Measurements from ENCODE around the gene FADD.

- TF ChIP-seq, protein P1, sequence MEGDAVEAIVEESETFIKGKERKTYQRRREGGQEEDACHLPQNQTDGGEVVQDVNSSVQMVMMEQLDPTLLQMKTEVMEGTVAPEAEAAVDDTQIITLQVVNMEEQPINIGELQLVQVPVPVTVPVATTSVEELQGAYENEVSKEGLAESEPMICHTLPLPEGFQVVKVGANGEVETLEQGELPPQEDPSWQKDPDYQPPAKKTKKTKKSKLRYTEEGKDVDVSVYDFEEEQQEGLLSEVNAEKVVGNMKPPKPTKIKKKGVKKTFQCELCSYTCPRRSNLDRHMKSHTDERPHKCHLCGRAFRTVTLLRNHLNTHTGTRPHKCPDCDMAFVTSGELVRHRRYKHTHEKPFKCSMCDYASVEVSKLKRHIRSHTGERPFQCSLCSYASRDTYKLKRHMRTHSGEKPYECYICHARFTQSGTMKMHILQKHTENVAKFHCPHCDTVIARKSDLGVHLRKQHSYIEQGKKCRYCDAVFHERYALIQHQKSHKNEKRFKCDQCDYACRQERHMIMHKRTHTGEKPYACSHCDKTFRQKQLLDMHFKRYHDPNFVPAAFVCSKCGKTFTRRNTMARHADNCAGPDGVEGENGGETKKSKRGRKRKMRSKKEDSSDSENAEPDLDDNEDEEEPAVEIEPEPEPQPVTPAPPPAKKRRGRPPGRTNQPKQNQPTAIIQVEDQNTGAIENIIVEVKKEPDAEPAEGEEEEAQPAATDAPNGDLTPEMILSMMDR (optimal IDR thresholded peaks at IDR 0.05 in 1 of 3, IDR thresholded peaks at IDR 0.05 in 1 of 3, conservative IDR thresholded peaks at IDR 0.05 in 1 of 3; ENCODE audit: extremely low read depth in 1 of 3, insufficient read depth in 2 of 3, low read length in 3 of 3) = no peak
- no peak for TF ChIP-seq EZH2 (IDR thresholded peaks at IDR 0.05; ENCODE audit: low read length)
Observed at GRCh38 chr11:70209391-70209912, 6.4 kb downstream of the FADD start.

Data from keratinocyte (primary cell).